ENCODE measurements around the gene ZNF408.

Gene ZNF408

GRCh38 chr11:46677169-46677568 is 23.7 kb upstream of the ZNF408 start:
- no peak for TF ChIP-seq CTCF (conservative IDR thresholded peaks at IDR 0.05)
- H3K27ac ChIP-seq, result no peak overlapping the region

GRCh38 chr11:46677991-46678740 is 22.7 kb upstream of the ZNF408 start:
- no peak for TF ChIP-seq CTCF (conservative IDR thresholded peaks at IDR 0.05)
- no peak overlapping the region for H3K27ac ChIP-seq

- no peak for TF ChIP-seq CTCF (conservative IDR thresholded peaks at IDR 0.05)
- no peak overlapping the region for H3K27ac ChIP-seq
Measured at GRCh38 chr11:46678741-46679130, 22.1 kb upstream of the ZNF408 start.

- no peak overlapping the region for H3K27ac ChIP-seq
- TF ChIP-seq CTCF (conservative IDR thresholded peaks at IDR 0.05), result no peak
Measured at GRCh38 chr11:46679241-46680163, 21.3 kb upstream of the ZNF408 start.

- no peak for TF ChIP-seq CTCF (conservative IDR thresholded peaks at IDR 0.05)
- H3K27ac ChIP-seq, result no peak overlapping the region
Measured at GRCh38 chr11:46680164-46680760, 20.6 kb upstream of the ZNF408 start.

- no peak overlapping the region for H3K27ac ChIP-seq
- no peak for TF ChIP-seq CTCF (conservative IDR thresholded peaks at IDR 0.05)
Measured at GRCh38 chr11:46680815-46681214, 20.0 kb upstream of the ZNF408 start.

GRCh38 chr11:46681814-46682213 is 19.0 kb upstream of the ZNF408 start:
- no peak for TF ChIP-seq CTCF (conservative IDR thresholded peaks at IDR 0.05)
- H3K27ac ChIP-seq, result no peak overlapping the region
